ENCODE data around the gene IL2RA. TPM values are rescaled to one million over a fixed set of nuclear protein-coding genes. Genes with fewer than 3 reads are reported as not detected.

Gene IL2RA
- total and polyA plus RNA-seq, 9 of the 15 experiments (the other 6 are each of a cell fraction or from before 2014, with no cell fraction given): 0.95 TPM; not detected in 8

DNA sequence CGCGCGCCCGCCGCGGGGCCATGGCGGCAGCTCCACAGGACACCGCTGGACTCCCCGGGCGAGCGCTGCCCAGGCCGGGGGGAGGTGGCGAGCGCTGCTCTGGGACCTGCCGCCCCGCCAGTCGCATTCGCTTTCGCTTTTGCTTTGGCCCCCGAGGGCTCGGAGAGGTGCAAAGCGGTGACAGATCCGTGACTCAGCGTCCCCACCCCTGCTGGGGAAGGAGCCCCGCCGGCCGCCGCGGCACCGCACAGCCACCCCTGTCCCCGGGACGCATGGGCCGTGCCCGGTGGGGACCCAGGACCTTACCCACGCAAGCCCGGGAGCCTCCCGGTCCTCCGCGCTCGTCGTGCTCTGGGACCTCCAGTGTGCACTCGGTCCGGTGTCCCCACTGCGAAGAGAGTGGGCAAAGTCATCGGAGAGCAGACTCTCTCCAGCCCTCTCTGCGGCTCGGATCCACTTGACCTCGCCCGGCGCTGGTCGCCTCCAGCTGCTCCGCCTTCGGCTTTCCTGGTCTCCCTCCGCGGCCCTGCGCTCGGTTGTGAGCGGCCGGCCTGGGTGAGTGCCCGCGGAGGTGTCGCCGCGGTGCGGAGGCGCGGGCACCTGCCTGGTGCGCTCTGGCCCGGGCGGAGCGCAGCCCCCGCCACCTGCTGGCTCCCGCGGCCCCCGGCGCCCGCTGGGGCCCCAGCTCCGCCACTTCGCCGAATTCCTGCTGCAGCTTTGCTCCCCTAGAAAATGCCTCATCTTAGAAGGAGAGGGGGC, 84.5 kb downstream of the IL2RA start, which contains the start of gene IL15RA (continued):
- TF ChIP-seq CBX2 (IDR thresholded peaks at IDR 0.05; ENCODE audit: insufficient read depth, low read length, poor library complexity, severe bottlenecking) (no peak), ZNF133 (CRISPR knock-in tag; IDR thresholded peaks at IDR 0.05) (no peak), RBM17 (IDR thresholded peaks at IDR 0.05; ENCODE audit: borderline replicate concordance, low read depth, low read length) (no peak), U2AF2 (optimal IDR thresholded peaks at IDR 0.05; ENCODE audit: low read depth, low read length) (no peak), SPI1 (IDR thresholded peaks at IDR 0.05; ENCODE audit: borderline replicate concordance, low read depth, low read length) (no peak), PHTF2 (CRISPR knock-in tag; IDR thresholded peaks at IDR 0.05) (no peak), FOXJ2 (tag; IDR thresholded peaks at IDR 0.05) (no peak), ZNF324 (CRISPR knock-in tag; IDR thresholded peaks at IDR 0.05) (no peak), NBN (IDR thresholded peaks at IDR 0.05; ENCODE audit: low read depth) (no peak), MTA1 (IDR thresholded peaks at IDR 0.05; ENCODE audit: borderline replicate concordance) (no peak), GMEB1 (CRISPR knock-in tag; IDR thresholded peaks at IDR 0.05) (no peak), ZC3H8 (IDR thresholded peaks at IDR 0.05) (no peak), THAP12 (CRISPR knock-in tag; IDR thresholded peaks at IDR 0.05) (no peak)
- TF ChIP-seq, protein P1, sequence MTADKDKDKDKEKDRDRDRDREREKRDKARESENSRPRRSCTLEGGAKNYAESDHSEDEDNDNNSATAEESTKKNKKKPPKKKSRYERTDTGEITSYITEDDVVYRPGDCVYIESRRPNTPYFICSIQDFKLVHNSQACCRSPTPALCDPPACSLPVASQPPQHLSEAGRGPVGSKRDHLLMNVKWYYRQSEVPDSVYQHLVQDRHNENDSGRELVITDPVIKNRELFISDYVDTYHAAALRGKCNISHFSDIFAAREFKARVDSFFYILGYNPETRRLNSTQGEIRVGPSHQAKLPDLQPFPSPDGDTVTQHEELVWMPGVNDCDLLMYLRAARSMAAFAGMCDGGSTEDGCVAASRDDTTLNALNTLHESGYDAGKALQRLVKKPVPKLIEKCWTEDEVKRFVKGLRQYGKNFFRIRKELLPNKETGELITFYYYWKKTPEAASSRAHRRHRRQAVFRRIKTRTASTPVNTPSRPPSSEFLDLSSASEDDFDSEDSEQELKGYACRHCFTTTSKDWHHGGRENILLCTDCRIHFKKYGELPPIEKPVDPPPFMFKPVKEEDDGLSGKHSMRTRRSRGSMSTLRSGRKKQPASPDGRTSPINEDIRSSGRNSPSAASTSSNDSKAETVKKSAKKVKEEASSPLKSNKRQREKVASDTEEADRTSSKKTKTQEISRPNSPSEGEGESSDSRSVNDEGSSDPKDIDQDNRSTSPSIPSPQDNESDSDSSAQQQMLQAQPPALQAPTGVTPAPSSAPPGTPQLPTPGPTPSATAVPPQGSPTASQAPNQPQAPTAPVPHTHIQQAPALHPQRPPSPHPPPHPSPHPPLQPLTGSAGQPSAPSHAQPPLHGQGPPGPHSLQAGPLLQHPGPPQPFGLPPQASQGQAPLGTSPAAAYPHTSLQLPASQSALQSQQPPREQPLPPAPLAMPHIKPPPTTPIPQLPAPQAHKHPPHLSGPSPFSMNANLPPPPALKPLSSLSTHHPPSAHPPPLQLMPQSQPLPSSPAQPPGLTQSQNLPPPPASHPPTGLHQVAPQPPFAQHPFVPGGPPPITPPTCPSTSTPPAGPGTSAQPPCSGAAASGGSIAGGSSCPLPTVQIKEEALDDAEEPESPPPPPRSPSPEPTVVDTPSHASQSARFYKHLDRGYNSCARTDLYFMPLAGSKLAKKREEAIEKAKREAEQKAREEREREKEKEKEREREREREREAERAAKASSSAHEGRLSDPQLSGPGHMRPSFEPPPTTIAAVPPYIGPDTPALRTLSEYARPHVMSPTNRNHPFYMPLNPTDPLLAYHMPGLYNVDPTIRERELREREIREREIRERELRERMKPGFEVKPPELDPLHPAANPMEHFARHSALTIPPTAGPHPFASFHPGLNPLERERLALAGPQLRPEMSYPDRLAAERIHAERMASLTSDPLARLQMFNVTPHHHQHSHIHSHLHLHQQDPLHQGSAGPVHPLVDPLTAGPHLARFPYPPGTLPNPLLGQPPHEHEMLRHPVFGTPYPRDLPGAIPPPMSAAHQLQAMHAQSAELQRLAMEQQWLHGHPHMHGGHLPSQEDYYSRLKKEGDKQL (CRISPR knock-in tag; IDR thresholded peaks at IDR 0.05; ENCODE audit: borderline replicate concordance): no peak; the same call in 1 of the 2 replicates
